Neural cell (in vitro differentiated cells): Measurements from ENCODE around the gene TMEM26. TPM values are rescaled to one million over a fixed set of nuclear protein-coding genes. Genes with fewer than 3 reads are reported as not detected.

ENCODE experiments used
- H2AFZ ChIP-seq: fragments of 200-600, 300-800 bp; sonication (generic), shearing (Covaris generic); 2 replicates; pipeline ENCODE4 v1.6.0; 2014; ENCODE audit warnings: low read depth, mild to moderate bottlenecking, antibody characterized with exemption, low read length, moderate library complexity
- H3F3A ChIP-seq: fragments of 200-600 bp; shearing (Covaris generic); 2 replicates; pipeline ENCODE4 v1.6.1; 2016; ENCODE audit warnings: mild to moderate bottlenecking, moderate library complexity, mixed read lengths, antibody characterized with exemption, low read length; ENCODE audit not compliant: insufficient read depth, poor library complexity, severe bottlenecking
- H3K27ac ChIP-seq: fragments of 200-600, 300-800 bp; sonication (generic), shearing (Covaris generic); 2 replicates; pipeline ENCODE4 v1.5.1; 2014; ENCODE audit warnings: mild to moderate bottlenecking, low read length, moderate library complexity
- H3K27me3 ChIP-seq: fragments of 300-800, 200-600 bp; sonication (generic), shearing (Covaris generic); 2 replicates; pipeline ENCODE4 v1.6.0; 2014; ENCODE audit warnings: mild to moderate bottlenecking, low read depth, low read length, moderate library complexity; ENCODE audit not compliant: insufficient read depth
- H3K36me3 ChIP-seq: fragments of 300-800, 200-600 bp; sonication (generic), shearing (Covaris generic); 2 replicates; pipeline ENCODE4 v1.5.1; 2014; ENCODE audit warnings: mild to moderate bottlenecking, antibody characterized with exemption, low read length, moderate library complexity; ENCODE audit not compliant: insufficient read depth
- H3K4me2 ChIP-seq: fragments of 300-800, 200-600 bp; sonication (generic), shearing (Covaris generic); 2 replicates; pipeline ENCODE4 v1.6.0; 2014; ENCODE audit warnings: mild to moderate bottlenecking, low read length
- H3K4me3 ChIP-seq: fragments of 300-800, 200-600 bp; sonication (generic), shearing (Covaris generic); 2 replicates; pipeline ENCODE4 v1.5.1; 2014; ENCODE audit warnings: mild to moderate bottlenecking, low read length, moderate library complexity
- H3K79me2 ChIP-seq: fragments of 200-600 bp; shearing (Covaris generic); replicated peaks from 2 replicates; pipeline ENCODE4 v1.6.0; 2014; ENCODE audit warnings: mild to moderate bottlenecking, low read length, moderate library complexity; ENCODE audit not compliant: insufficient read depth
- H3K9ac ChIP-seq: fragments of 300-800, 200-600 bp; sonication (generic), shearing (Covaris generic); 2 replicates; pipeline ENCODE4 v1.6.1; 2016; ENCODE audit warnings: mild to moderate bottlenecking, low read length, mixed read lengths
- H3K9me2 ChIP-seq: fragments of 200-600 bp; shearing (Covaris generic); 2 replicates; pipeline ENCODE4 v1.6.1; 2016; ENCODE audit warnings: mild to moderate bottlenecking, low read length, mixed read lengths; ENCODE audit not compliant: insufficient read depth
- H3K9me3 ChIP-seq: fragments of 200-600, 300-800 bp; sonication (generic), shearing (Covaris generic); 2 replicates; pipeline ENCODE4 v1.6.1; 2016; ENCODE audit warnings: mild to moderate bottlenecking, mixed run types, low read length, moderate library complexity, mixed read lengths
- H4K20me1 ChIP-seq: fragments of 200-600 bp; shearing (Covaris generic); 2 replicates; pipeline ENCODE4 v1.6.1; 2016; ENCODE audit warnings: mild to moderate bottlenecking, mixed run types; ENCODE audit not compliant: insufficient read depth
- EP300 ChIP-seq: fragments of 450-650 bp; conservative IDR thresholded peaks from 2 replicates; pipeline ENCODE4 v1.6.1; 2014; ENCODE audit warnings: antibody characterized with exemption, mild to moderate bottlenecking, moderate library complexity; ENCODE audit not compliant: poor library complexity, severe bottlenecking
- EZH2 ChIP-seq: fragments of 200-600, 300-800 bp; shearing (Covaris generic), sonication (generic); IDR thresholded peaks from 2 replicates; pipeline ENCODE4 v1.6.1; 2014; ENCODE audit warnings: antibody characterized with exemption, low read length, borderline replicate concordance, mild to moderate bottlenecking; ENCODE audit not compliant: insufficient read depth, poor library complexity, severe bottlenecking
- MXI1 ChIP-seq: fragments of 450-650 bp; conservative IDR thresholded peaks from 2 replicates; pipeline ENCODE4 v1.6.1; 2014; ENCODE audit warnings: antibody characterized with exemption, mild to moderate bottlenecking; ENCODE audit not compliant: poor library complexity, severe bottlenecking
- POLR2AphosphoS5 ChIP-seq: IDR thresholded peaks from 2 replicates; pipeline ENCODE4 v1.6.1; 2012
- RAD21 ChIP-seq: fragments of 450-650 bp; conservative IDR thresholded peaks from 2 replicates; pipeline ENCODE4 v1.6.1; 2014; ENCODE audit warnings: antibody characterized with exemption, mild to moderate bottlenecking, moderate library complexity
- SMC3 ChIP-seq: fragments of 450-650 bp; conservative IDR thresholded peaks from 2 replicates; pipeline ENCODE4 v1.6.1; 2014; ENCODE audit warnings: antibody characterized with exemption, mild to moderate bottlenecking, moderate library complexity; ENCODE audit not compliant: poor library complexity
- TAF1 ChIP-seq: IDR thresholded peaks from 2 replicates; pipeline ENCODE4 v1.6.1; 2012; ENCODE audit warnings: low read depth
- polyA plus RNA-seq: library from polyadenylated mRNA; depleted of rRNA; stranded (reverse); fragments of >200 nt; gene quantifications from 2 replicates; pipeline ENCODE4 v1.2.3, GENCODE V29; 2014
- TF ChIP-seq, protein P1 (sequence below): fragments of 450-650 bp; IDR thresholded peaks from 2 replicates; pipeline ENCODE4 v1.5.1; 2014; ENCODE audit warnings: antibody characterized with exemption, mild to moderate bottlenecking, moderate library complexity; ENCODE audit not compliant: poor library complexity, severe bottlenecking
- TF ChIP-seq, protein P2 (sequence below): IDR thresholded peaks from 2 replicates; pipeline ENCODE4 v1.6.1; 2012; ENCODE audit warnings: borderline replicate concordance

Gene TMEM26
- polyA plus RNA-seq, 1 donor from 2014 or later = not detected

DNA sequence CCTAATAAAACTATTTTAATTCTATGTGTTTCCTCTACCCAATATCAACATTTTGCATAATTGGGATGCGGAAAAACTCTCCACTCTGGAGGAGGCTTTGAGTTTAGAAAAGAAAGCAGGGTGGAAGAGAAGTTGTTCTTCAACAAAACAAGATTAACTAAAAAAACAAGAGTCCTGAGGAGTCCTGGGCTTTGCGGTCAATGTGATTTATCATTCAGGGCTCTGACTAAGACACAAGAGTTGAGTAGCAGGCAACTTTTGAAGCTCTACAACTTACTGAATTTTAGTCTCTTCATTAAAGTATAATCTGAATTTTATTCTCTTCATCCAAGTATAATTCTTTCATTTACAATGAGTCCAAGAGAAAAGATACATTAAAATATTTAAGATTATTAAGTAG is 18.3 kb upstream of the TMEM26 start:
- Histone ChIP-seq H3K9ac (no peak overlapping the region), H3K4me2 (no peak overlapping the region), H3K4me3 (no peak overlapping the region), H3K27ac (no peak overlapping the region), H4K20me1 (no peaks in the 10 kb centered on the region), H3K27me3 (no peaks in the 10 kb centered on the region), H3K9me3 (no peaks in the 10 kb centered on the region), H3F3A (no peaks in the 10 kb centered on the region), H2AFZ (no peak overlapping the region), H3K9me2 (no peaks in the 10 kb centered on the region), H3K36me3 (no peaks in the 10 kb centered on the region), H3K79me2 (no peaks in the 10 kb centered on the region)
- TF ChIP-seq, protein P1, sequence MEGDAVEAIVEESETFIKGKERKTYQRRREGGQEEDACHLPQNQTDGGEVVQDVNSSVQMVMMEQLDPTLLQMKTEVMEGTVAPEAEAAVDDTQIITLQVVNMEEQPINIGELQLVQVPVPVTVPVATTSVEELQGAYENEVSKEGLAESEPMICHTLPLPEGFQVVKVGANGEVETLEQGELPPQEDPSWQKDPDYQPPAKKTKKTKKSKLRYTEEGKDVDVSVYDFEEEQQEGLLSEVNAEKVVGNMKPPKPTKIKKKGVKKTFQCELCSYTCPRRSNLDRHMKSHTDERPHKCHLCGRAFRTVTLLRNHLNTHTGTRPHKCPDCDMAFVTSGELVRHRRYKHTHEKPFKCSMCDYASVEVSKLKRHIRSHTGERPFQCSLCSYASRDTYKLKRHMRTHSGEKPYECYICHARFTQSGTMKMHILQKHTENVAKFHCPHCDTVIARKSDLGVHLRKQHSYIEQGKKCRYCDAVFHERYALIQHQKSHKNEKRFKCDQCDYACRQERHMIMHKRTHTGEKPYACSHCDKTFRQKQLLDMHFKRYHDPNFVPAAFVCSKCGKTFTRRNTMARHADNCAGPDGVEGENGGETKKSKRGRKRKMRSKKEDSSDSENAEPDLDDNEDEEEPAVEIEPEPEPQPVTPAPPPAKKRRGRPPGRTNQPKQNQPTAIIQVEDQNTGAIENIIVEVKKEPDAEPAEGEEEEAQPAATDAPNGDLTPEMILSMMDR = no peak
- TF ChIP-seq EZH2 (no peak), EP300 (no peak), SMC3 (no peak), MXI1 (no peak), RAD21 (no peak), POLR2AphosphoS5 (no peak), TAF1 (no peak)
- TF ChIP-seq, protein P2, sequence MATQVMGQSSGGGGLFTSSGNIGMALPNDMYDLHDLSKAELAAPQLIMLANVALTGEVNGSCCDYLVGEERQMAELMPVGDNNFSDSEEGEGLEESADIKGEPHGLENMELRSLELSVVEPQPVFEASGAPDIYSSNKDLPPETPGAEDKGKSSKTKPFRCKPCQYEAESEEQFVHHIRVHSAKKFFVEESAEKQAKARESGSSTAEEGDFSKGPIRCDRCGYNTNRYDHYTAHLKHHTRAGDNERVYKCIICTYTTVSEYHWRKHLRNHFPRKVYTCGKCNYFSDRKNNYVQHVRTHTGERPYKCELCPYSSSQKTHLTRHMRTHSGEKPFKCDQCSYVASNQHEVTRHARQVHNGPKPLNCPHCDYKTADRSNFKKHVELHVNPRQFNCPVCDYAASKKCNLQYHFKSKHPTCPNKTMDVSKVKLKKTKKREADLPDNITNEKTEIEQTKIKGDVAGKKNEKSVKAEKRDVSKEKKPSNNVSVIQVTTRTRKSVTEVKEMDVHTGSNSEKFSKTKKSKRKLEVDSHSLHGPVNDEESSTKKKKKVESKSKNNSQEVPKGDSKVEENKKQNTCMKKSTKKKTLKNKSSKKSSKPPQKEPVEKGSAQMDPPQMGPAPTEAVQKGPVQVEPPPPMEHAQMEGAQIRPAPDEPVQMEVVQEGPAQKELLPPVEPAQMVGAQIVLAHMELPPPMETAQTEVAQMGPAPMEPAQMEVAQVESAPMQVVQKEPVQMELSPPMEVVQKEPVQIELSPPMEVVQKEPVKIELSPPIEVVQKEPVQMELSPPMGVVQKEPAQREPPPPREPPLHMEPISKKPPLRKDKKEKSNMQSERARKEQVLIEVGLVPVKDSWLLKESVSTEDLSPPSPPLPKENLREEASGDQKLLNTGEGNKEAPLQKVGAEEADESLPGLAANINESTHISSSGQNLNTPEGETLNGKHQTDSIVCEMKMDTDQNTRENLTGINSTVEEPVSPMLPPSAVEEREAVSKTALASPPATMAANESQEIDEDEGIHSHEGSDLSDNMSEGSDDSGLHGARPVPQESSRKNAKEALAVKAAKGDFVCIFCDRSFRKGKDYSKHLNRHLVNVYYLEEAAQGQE = no peak

GRCh38 chr10:61470740-61471139 is 17.6 kb upstream of the TMEM26 start:
- no peak overlapping the region for H3K27ac ChIP-seq
- H3K4me3 ChIP-seq = no peak overlapping the region
- no peaks in the 10 kb centered on the region for H4K20me1 ChIP-seq
- TF ChIP-seq RAD21 (no peak), EZH2 (no peak), MXI1 (no peak), EP300 (no peak), SMC3 (no peak), TAF1 (no peak), POLR2AphosphoS5 (no peak)
- TF ChIP-seq, protein P1 = no peak
- TF ChIP-seq, protein P2 = no peak
- no peaks in the 10 kb centered on the region for H3K27me3 ChIP-seq
- H3F3A ChIP-seq = no peaks in the 10 kb centered on the region
- H2AFZ ChIP-seq = no peak overlapping the region
- H3K79me2 ChIP-seq = no peaks in the 10 kb centered on the region
- H3K9ac ChIP-seq = no peak overlapping the region
- no peaks in the 10 kb centered on the region for H3K9me2 ChIP-seq
- H3K9me3 ChIP-seq = no peaks in the 10 kb centered on the region
- H3K36me3 ChIP-seq = no peaks in the 10 kb centered on the region
- H3K4me2 ChIP-seq = no peak overlapping the region
